Stomach (tissue), 9 donors: ENCODE results near the gene SESN1. TPM values are rescaled to one million over a fixed set of nuclear protein-coding genes. Genes with fewer than 3 reads are reported as not detected.

Experiments used
- DNase-seq, 2 donors: peaks; one replicate each; pipeline versions ENCODE4 v3.0.0 to v3.0.0-alpha.2; 2013 to 2019
- H3K27ac ChIP-seq, 5 donors: fragments of 200-600 bp in 4 of 5; sonication (generic) in 4 of 5; one replicate each; pipeline ENCODE4 v1.5.1; 2013 to 2019; ENCODE audit warnings: mild to moderate bottlenecking in 1 of 5, moderate library complexity in 1 of 5
- H3K27me3 ChIP-seq, 3 donors: fragments of 200-600 bp; sonication (generic); one replicate each; pipeline ENCODE4 v1.5.1; 2017 to 2019; ENCODE audit warnings: mixed run types in 1 of 3
- H3K36me3 ChIP-seq, 4 donors: fragments of 200-600 bp; sonication (generic); 1 replicate in 3 of 4; 2 replicates in 1 of 4; pipeline ENCODE4 v1.5.1; 2016 to 2019
- H3K4me1 ChIP-seq, 4 donors: fragments of 200-600 bp; sonication (generic); one replicate each; pipeline ENCODE4 v1.5.1; 2016 to 2019
- H3K4me3 ChIP-seq, 4 donors: fragments of 200-600 bp; sonication (generic) in 3 of 4; one replicate each; pipeline ENCODE4 v1.5.1; 2016 to 2019; ENCODE audit warnings: mild to moderate bottlenecking in 1 of 4
- H3K9me3 ChIP-seq, 4 donors: fragments of 200-600 bp; sonication (generic); one replicate each; pipeline ENCODE4 v1.5.1; 2016 to 2019
- EP300 ChIP-seq: sonication (generic); formaldehyde crosslinking; IDR thresholded peaks from one replicate; pipeline ENCODE4 v1.6.1; 2017; ENCODE audit warnings: antibody characterized with exemption
- POLR2A ChIP-seq, 4 donors: fragments of 450-650 bp; IDR thresholded peaks; one replicate each; pipeline ENCODE4 v1.6.1; 2016; ENCODE audit warnings: antibody characterized with exemption in 4 of 4, control low read depth in 2 of 4, mild to moderate bottlenecking in 1 of 4, moderate library complexity in 1 of 4
- POLR2AphosphoS5 ChIP-seq, 3 donors: sonication (generic); formaldehyde crosslinking; IDR thresholded peaks; one replicate each; pipeline ENCODE4 v1.6.1; 2016; ENCODE audit warnings: antibody characterized with exemption in 3 of 3
- WGBS, 5 donors: extraction: QIAGEN DNeasy Blood & Tissue Kit in 3 of 5; methylation state at CpG; one replicate each; pipeline versions ENCODE4 v1.1.5 to v1.1.7; 2013 to 2018; 5-methylcytosine and 5-hydroxymethylcytosine counted together
- intact Hi-C: fragments of 100-400 bp; cut with DNase I; formaldehyde crosslinking; loops from one replicate; pipeline ENCODE4 v1.15.1; 2023; ENCODE audit warnings: low total_unique reads
- polyA plus RNA-seq, 3 donors: library from polyadenylated mRNA; stranded (reverse); fragments of 200-250 nt; gene quantifications; one replicate each; pipeline ENCODE4 v1.2.3, GENCODE V29; 2013
- total RNA-seq, 5 donors: library from RNA; depleted of rRNA; stranded (reverse); fragments of >200 nt; gene quantifications; one replicate each; pipeline versions ENCODE4 v1.1.0 to v1.2.3, GENCODE V29; 2014 to 2016
- TF ChIP-seq, protein P1 (sequence below), 7 experiments: fragments of 450-650 bp in 4 of 7; fragments of 200-600 bp in 3 of 7; sonication (generic) in 3 of 7; IDR thresholded peaks; one replicate each; pipeline ENCODE4 v1.5.1; 2016 to 2019; ENCODE audit warnings: antibody characterized with exemption in 7 of 7, control low read depth in 2 of 7, mild to moderate bottlenecking in 1 of 7
- donor health status: healthy with polysubstance abuse.
- donor health status: Bipolar disorder and iron deficiency.
- donor health status: healthy.

Gene SESN1
- total and polyA plus RNA-seq, 8 donors = 11.0 to 201 (median 33.3) TPM

DNA sequence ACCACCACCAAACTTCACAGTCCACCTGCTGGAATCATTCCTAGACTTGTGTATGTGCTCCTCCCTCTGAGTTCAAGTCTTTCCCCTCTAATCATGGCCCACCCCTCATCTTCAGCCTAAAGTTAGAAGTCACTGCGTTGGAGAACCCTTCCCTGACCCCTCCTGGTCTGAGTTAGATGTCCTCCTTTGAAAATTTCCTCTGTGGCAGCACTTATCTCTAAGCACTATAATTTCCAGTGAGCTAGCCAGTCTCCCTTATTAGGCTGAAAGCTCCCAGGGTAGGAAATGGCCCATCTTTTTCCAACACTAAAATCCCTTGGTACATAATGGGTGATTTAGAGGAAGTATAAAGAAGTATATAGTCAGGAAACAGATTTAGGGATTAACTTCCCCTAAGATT, 63.2 kb downstream of the SESN1 start:
- peaks cover 0 to 30% (median 12%) of the 10 kb centered on the region in 4 donors for H3K4me1 ChIP-seq
- no peak overlapping the region for H3K27ac ChIP-seq
- TF ChIP-seq, protein P1, sequence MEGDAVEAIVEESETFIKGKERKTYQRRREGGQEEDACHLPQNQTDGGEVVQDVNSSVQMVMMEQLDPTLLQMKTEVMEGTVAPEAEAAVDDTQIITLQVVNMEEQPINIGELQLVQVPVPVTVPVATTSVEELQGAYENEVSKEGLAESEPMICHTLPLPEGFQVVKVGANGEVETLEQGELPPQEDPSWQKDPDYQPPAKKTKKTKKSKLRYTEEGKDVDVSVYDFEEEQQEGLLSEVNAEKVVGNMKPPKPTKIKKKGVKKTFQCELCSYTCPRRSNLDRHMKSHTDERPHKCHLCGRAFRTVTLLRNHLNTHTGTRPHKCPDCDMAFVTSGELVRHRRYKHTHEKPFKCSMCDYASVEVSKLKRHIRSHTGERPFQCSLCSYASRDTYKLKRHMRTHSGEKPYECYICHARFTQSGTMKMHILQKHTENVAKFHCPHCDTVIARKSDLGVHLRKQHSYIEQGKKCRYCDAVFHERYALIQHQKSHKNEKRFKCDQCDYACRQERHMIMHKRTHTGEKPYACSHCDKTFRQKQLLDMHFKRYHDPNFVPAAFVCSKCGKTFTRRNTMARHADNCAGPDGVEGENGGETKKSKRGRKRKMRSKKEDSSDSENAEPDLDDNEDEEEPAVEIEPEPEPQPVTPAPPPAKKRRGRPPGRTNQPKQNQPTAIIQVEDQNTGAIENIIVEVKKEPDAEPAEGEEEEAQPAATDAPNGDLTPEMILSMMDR (IDR thresholded peaks at IDR 0.05) = no peak
- no peak for TF ChIP-seq EP300
- no peak for TF ChIP-seq POLR2A (IDR thresholded peaks at IDR 0.05)
- no peak for TF ChIP-seq POLR2AphosphoS5 (IDR thresholded peaks at IDR 0.05)
- WGBS, 5 donors = 65 to 91% (median 78%) methylated on average over 1 of the region's 1 CpG
- no peaks in the 10 kb centered on the region for H3K9me3 ChIP-seq
- no peaks in the 10 kb centered on the region for H3K36me3 ChIP-seq
- H3K27me3 ChIP-seq = no peaks in the 10 kb centered on the region
- no peak for DNase-seq
- intact Hi-C loops = no loop called here
- no peak overlapping the region for H3K4me3 ChIP-seq

DNA sequence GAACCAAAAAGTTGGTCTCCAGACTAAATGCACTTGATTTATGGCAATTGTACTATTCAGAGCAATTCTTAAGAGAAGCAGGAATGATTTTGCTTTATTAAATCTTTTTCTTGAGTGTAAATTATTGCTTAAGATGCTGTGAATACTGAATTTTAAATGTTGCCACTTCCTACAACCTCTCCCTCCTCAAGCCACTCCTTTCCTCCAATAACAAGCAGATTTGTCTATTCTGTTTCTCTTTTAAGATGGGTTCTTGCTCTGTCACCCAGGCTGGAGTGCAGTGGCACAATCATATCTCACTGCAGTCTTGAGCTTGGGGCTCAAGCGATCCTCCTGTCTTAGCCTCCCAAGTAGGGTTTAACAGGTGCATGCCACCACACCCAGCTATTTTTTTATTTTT, 65.3 kb downstream of the SESN1 start:
- peaks cover 0 to 11% (median under 1%) of the 10 kb centered on the region in 4 donors for H3K4me1 ChIP-seq
- intact Hi-C loops = no loop called here
- H3K36me3 ChIP-seq = no peaks in the 10 kb centered on the region
- H3K27me3 ChIP-seq = no peaks in the 10 kb centered on the region
- H3K9me3 ChIP-seq = no peaks in the 10 kb centered on the region
- 96 to 100% (median 96%) methylated on average over 1 of the region's 1 CpG for WGBS, 5 donors
- H3K27ac ChIP-seq = no peak overlapping the region
- TF ChIP-seq, protein P1 (IDR thresholded peaks at IDR 0.05) = no peak
- no peak for TF ChIP-seq POLR2AphosphoS5 (IDR thresholded peaks at IDR 0.05)
- H3K4me3 ChIP-seq = no peak overlapping the region
- DNase-seq = no peak

DNA sequence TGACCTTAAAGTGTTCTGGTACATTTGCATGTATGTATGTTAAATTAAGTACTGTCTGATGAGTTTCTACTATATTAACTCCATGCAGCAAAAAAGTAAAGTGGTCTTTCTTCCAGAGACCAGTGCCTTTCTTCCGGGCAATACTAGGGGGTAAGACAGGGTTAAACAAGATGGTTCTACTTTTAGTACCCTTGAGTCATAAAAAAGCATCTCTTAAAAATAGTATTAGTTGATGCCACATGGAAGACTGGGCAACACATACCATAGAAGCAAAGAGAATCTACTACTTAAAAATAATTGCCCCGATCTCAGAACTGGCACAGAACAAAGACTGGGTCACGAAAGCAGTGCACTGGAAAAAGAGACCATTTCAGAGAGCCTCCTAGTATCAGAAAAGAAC, 66.2 kb downstream of the SESN1 start:
- Histone ChIP-seq H3K9me3 (no peaks in the 10 kb centered on the region), H3K27me3 (no peaks in the 10 kb centered on the region), H3K27ac (no peak overlapping the region), H3K4me1 (peaks cover 0 to 11% (median 0%) of the 10 kb centered on the region in 4 donors), H3K4me3 (no peak overlapping the region), H3K36me3 (no peaks in the 10 kb centered on the region)
- TF ChIP-seq EP300 = no peak
- TF ChIP-seq, protein P1 (IDR thresholded peaks at IDR 0.05) = no peak
- TF ChIP-seq POLR2AphosphoS5 (IDR thresholded peaks at IDR 0.05) = no peak
- TF ChIP-seq POLR2A (IDR thresholded peaks at IDR 0.05) = no peak
- 92 to 100% (median 97%) methylated on average over 3 of the region's 3 CpGs for WGBS, 5 donors
- intact Hi-C loops = no loop called here
- no peak for DNase-seq

DNA sequence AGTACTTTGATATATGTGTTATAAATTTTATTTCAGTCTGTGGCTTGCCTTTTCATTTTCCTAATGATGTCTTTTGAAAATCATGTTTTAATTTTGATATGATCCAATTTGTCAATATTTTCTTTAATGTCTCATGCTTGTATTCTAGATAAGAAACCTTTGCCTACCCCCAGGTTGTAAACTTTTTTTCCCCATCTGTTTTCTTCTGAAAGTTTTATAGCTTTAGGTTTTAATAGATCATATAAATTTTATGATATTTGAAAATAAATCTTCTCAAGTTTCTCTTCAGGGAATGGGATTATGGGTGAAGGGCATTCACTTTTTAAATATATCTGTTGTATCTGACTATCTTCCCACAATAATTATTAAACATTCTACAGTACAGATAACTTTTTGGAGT, 66.7 kb downstream of the SESN1 start:
- no peak overlapping the region for H3K27ac ChIP-seq
- no peaks in the 10 kb centered on the region for H3K27me3 ChIP-seq
- peaks cover 0 to 14% (median 0%) of the 10 kb centered on the region in 4 donors for H3K4me1 ChIP-seq
- no peak overlapping the region for H3K4me3 ChIP-seq
- no peak for DNase-seq
- no peaks in the 10 kb centered on the region for H3K9me3 ChIP-seq
- TF ChIP-seq POLR2A (IDR thresholded peaks at IDR 0.05) = no peak
- intact Hi-C loops = no loop called here
- no peaks in the 10 kb centered on the region for H3K36me3 ChIP-seq

DNA sequence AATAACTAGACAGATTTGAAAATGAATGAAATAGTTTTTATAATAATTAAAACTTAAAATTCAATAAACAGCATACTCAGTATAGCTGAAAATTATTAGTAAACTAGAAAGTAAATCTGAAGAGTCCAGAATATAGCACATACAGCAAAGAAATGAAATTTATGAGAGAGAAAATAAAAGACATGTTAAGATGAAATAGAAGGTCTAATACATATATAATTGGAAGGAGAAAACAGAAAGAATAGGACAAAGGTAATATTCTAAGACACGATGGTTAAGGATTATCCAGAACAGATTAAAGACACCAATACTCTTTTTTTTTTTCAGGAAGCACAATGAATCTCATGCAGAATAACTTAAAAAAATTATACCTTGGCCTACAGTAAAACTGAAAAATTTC, 69.0 kb downstream of the SESN1 start:
- DNase-seq = no peak
- Histone ChIP-seq H3K4me1 (peaks cover 0 to 19% (median 2%) of the 10 kb centered on the region in 4 donors), H3K27me3 (no peaks in the 10 kb centered on the region), H3K4me3 (no peak overlapping the region), H3K36me3 (no peaks in the 10 kb centered on the region), H3K27ac (no peak overlapping the region), H3K9me3 (no peaks in the 10 kb centered on the region)
- WGBS, 5 donors = 94 to 100% (median 98%) methylated on average over 1 of the region's 1 CpG
- intact Hi-C loops = no loop called here
- TF ChIP-seq, protein P1 (IDR thresholded peaks at IDR 0.05) = no peak
- no peak for TF ChIP-seq EP300
- TF ChIP-seq POLR2A (IDR thresholded peaks at IDR 0.05) = no peak
- TF ChIP-seq POLR2AphosphoS5 (IDR thresholded peaks at IDR 0.05) = no peak
